HCT116 (cell line): ENCODE results near the gene UNC5C. TPM values are rescaled to one million over a fixed set of nuclear protein-coding genes. Genes with fewer than 3 reads are reported as not detected.

ENCODE experiments used
- ATAC-seq: fragments of 200-7000 bp; cut with Tn5 transposase; 2 replicates; pipeline ENCODE4 v1.9.1; 2020; ENCODE audit warnings: mild to moderate bottlenecking, moderate library complexity
- BruUV-seq: library from RNA; stranded (reverse); fragments of 400-500 nt; replicated peaks from 2 replicates; lab custom pipeline; 2021; lab: Mats Ljungman, UMichigan
- CTCF ChIA-PET: fragments of 300-600 bp; sonication (Branson Sonifier 250); formaldehyde crosslinking; loops from one replicate; lab custom pipeline; 2021; ENCODE audit warnings: antibody characterized with exemption; lab: Charles Lee
- POLR2A ChIA-PET: fragments of 300-600, 350-600 bp; sonication (Branson Sonifier 250); formaldehyde crosslinking; loops from one replicate; lab custom pipeline; 2021; ENCODE audit warnings: antibody characterized with exemption; lab: Charles Lee
- RAD21 ChIA-PET, 2 experiments: fragments of 300-600 bp; sonication (Branson Sonifier 250); formaldehyde crosslinking; loops; one replicate each; lab custom pipeline; 2023; ENCODE audit warnings: low total read pairs in 2 of 2; ENCODE audit not compliant: uncharacterized antibody in 2 of 2, unreplicated experiment in 2 of 2, low non-redundant PET in 1 of 2; lab: Charles Lee
- DNase-seq: peaks from one replicate; pipeline ENCODE4 v3.0.0-alpha.2; 2010; ENCODE audit warnings: low read depth, low spot score
- H2AFZ ChIP-seq: fragments of 200-600 bp; shearing (Covaris generic), sonication (generic); 2 replicates; pipeline ENCODE4 v1.6.1; 2017; ENCODE audit warnings: low read depth, mixed run types, mixed read lengths, antibody characterized with exemption, low read length; ENCODE audit not compliant: poor library complexity, severe bottlenecking
- H3K27ac ChIP-seq: 2 replicates; pipeline ENCODE4 v1.5.1; 2012; ENCODE audit warnings: low read depth, low read length
- H3K27me3 ChIP-seq: fragments of 200-600 bp; sonication (generic); 2 replicates; pipeline ENCODE4 v1.6.1; 2016; ENCODE audit warnings: mixed run types, low read length, mixed read lengths; ENCODE audit not compliant: insufficient read depth
- H3K36me3 ChIP-seq, 2 experiments: fragments of 200-500 bp in 1 of 2; fragments of 200-600 bp in 1 of 2; sonication (Bioruptor generic) in 1 of 2; sonication (generic) in 1 of 2; 2 replicates each; pipeline versions ENCODE4 v1.5.1 to v1.6.1; 2014 to 2016; ENCODE audit warnings: low read length in 2 of 2, inconsistent platforms in 1 of 2, mixed read lengths in 1 of 2, mixed run types in 1 of 2; ENCODE audit not compliant: insufficient read depth in 2 of 2, control insufficient read depth in 1 of 2
- H3K4me1 ChIP-seq, 2 experiments: fragments of 200-600 bp in 1 of 2; sonication (generic) in 1 of 2; 2 replicates each; pipeline versions ENCODE4 v1.5.1 to v1.6.1; 2012 to 2017; ENCODE audit warnings: low read length in 2 of 2, inconsistent platforms in 1 of 2, mild to moderate bottlenecking in 1 of 2, mixed read lengths in 1 of 2, mixed run types in 1 of 2, moderate library complexity in 1 of 2; ENCODE audit not compliant: insufficient read depth in 2 of 2, control insufficient read depth in 1 of 2
- H3K4me2 ChIP-seq: fragments of 200-600 bp; sonication (generic); 2 replicates; pipeline ENCODE4 v1.6.1; 2017; ENCODE audit warnings: mixed run types, low read length, mixed read lengths
- H3K4me3 ChIP-seq, 2 experiments: fragments of 200-600 bp in 1 of 2; sonication (generic) in 1 of 2; replicated peaks in 1 of 2; 2 replicates each; pipeline ENCODE4 v1.5.1; 2011 to 2016; ENCODE audit warnings: low read length in 2 of 2, control low read depth in 1 of 2, low read depth in 1 of 2, mild to moderate bottlenecking in 1 of 2, mixed read lengths in 1 of 2, mixed run types in 1 of 2
- H3K79me2 ChIP-seq: fragments of 200-600 bp; sonication (generic); 2 replicates; pipeline ENCODE4 v1.6.1; 2017; ENCODE audit warnings: mild to moderate bottlenecking, mixed run types, low read length, moderate library complexity, mixed read lengths; ENCODE audit not compliant: insufficient read depth
- H3K9ac ChIP-seq: fragments of 200-600 bp; sonication (generic); 2 replicates; pipeline ENCODE4 v1.6.1; 2016; ENCODE audit warnings: low read length, mixed read lengths
- H3K9me2 ChIP-seq: fragments of 200-600 bp; sonication (generic), shearing (Covaris generic); 2 replicates; pipeline ENCODE4 v1.6.1; 2017; ENCODE audit warnings: mixed run types, mild to moderate bottlenecking, moderate library complexity; ENCODE audit not compliant: insufficient read depth
- H3K9me3 ChIP-seq, 2 experiments: fragments of 200-500 bp in 1 of 2; fragments of 200-600 bp in 1 of 2; sonication (Bioruptor generic) in 1 of 2; sonication (generic) in 1 of 2; 2 replicates each; pipeline ENCODE4 v1.6.1; 2014 to 2017; ENCODE audit warnings: low read length in 2 of 2, mixed read lengths in 2 of 2, inconsistent platforms in 1 of 2, low read depth in 1 of 2, mild to moderate bottlenecking in 1 of 2, mixed run types in 1 of 2, moderate library complexity in 1 of 2; ENCODE audit not compliant: control insufficient read depth in 1 of 2, insufficient read depth in 1 of 2
- H4K20me1 ChIP-seq: fragments of 200-600 bp; sonication (generic), shearing (Covaris generic); 2 replicates; pipeline ENCODE4 v1.6.1; 2017; ENCODE audit warnings: mixed run types, mild to moderate bottlenecking, moderate library complexity; ENCODE audit not compliant: insufficient read depth
- CEBPB ChIP-seq: IDR thresholded peaks from 2 replicates; pipeline ENCODE4 v1.6.1; 2012; ENCODE audit warnings: low read depth
- FOSL1 ChIP-seq: IDR thresholded peaks from 2 replicates; pipeline ENCODE4 v1.6.1; 2012; ENCODE audit warnings: low read depth
- POLR2A ChIP-seq: IDR thresholded peaks from 2 replicates; pipeline ENCODE4 v1.7.0; 2011; ENCODE audit warnings: borderline replicate concordance; ENCODE audit not compliant: insufficient read depth, insufficient read length; ENCODE audit errors: extremely low read depth
- POLR2AphosphoS5 ChIP-seq: IDR thresholded peaks from 2 replicates; pipeline ENCODE4 v1.6.1; 2011; ENCODE audit warnings: mild to moderate bottlenecking, low read depth, low read length, moderate library complexity
- RAD21 ChIP-seq: IDR thresholded peaks from 2 replicates; pipeline ENCODE4 v1.6.1; 2012; ENCODE audit warnings: low read depth, mild to moderate bottlenecking
- SIN3A ChIP-seq: IDR thresholded peaks from 2 replicates; pipeline ENCODE4 v1.6.1; 2012; ENCODE audit warnings: low read depth
- SP1 ChIP-seq: IDR thresholded peaks from 2 replicates; pipeline ENCODE4 v1.6.1; 2012; ENCODE audit warnings: low read depth
- SRF ChIP-seq: IDR thresholded peaks from 2 replicates; pipeline ENCODE4 v1.6.1; 2012; ENCODE audit warnings: low read depth
- YY1 ChIP-seq: IDR thresholded peaks from 2 replicates; pipeline ENCODE4 v1.6.1; 2011; ENCODE audit warnings: low read length, low read depth, moderate library complexity, mild to moderate bottlenecking; ENCODE audit not compliant: insufficient replicate concordance; ENCODE audit errors: extremely low read depth
- ZFX ChIP-seq: fragments of 450-650 bp; IDR thresholded peaks from 2 replicates; pipeline ENCODE4 v1.6.1; 2017
- ZNF274 ChIP-seq: fragments of 200-500 bp; sonication (Bioruptor generic); IDR thresholded peaks from 2 replicates; pipeline ENCODE4 v1.6.1; 2014; ENCODE audit warnings: mild to moderate bottlenecking, low read depth, low read length, inconsistent platforms
- intact Hi-C: fragments of 100-400 bp; cut with micrococcal nuclease; formaldehyde crosslinking; loops from 2 replicates; pipeline ENCODE4 v1.10.0; 2022
- total RNA-seq: library from RNA; stranded (reverse); gene quantifications from one replicate; pipeline ENCODE4 v1.2.1, GENCODE V29; 2021; ENCODE audit not compliant: unreplicated experiment
- TF ChIP-seq, protein P1 (sequence below), 3 experiments: fragments of 200-600 bp in 1 of 3; sonication (generic) in 1 of 3; IDR thresholded peaks in 2 of 3; conservative IDR thresholded peaks in 1 of 3; 2 replicates each; pipeline ENCODE4 v1.5.1; 2012 to 2017; ENCODE audit warnings: low read depth in 2 of 3, low read length in 2 of 3, antibody characterized with exemption in 1 of 3, borderline replicate concordance in 1 of 3, control low read depth in 1 of 3, mild to moderate bottlenecking in 1 of 3, mixed read lengths in 1 of 3, mixed run types in 1 of 3, moderate library complexity in 1 of 3; ENCODE audit not compliant: insufficient read depth in 1 of 3

UNC5C gene
- total RNA-seq, 1 experiment from 2014 or later = not detected

DNA sequence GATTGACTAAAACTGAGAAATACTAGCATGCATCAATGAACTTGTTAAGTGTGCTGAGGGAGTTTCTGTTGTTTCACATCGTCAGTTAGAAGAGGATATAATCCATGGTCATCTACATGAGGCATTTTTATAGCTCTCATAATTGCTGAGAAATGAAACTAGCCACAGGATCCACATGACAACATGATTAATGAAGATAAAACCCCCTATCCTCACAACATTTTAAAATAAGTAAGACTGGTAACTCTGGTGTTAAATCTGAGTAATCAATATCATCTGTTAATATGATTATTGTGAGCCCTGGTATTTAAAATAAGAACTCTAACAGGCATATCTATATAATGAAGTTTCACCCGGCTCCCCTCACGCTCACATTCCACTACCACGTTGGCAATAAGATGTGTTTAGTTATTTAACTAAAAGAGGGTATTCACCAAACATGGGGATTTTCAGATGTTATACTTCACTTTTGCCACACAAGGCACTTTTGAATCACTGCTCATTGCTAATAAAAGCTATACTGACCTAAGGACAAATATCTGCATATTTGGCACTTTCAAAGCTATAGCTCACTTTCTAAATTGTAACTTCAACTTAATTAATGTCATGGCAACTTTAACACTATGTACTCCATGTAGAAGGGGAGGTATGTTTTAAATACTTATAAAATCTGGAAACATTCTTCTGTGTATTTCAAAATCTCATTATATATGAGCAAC, 6.7 kb downstream of the UNC5C start:
- Histone ChIP-seq H3K79me2 (no peaks in the 10 kb centered on the region), H3K27ac (no peak overlapping the region), H3K4me1 (no peaks in the 10 kb centered on the region), H4K20me1 (no peaks in the 10 kb centered on the region), H3K9me2 (no peaks in the 10 kb centered on the region), H3K4me2 (no peak overlapping the region), H2AFZ (no peak overlapping the region), H3K36me3 (no peaks in the 10 kb centered on the region), H3K9me3 (no peaks in the 10 kb centered on the region), H3K4me3 (no peak overlapping the region), H3K27me3 (no peaks in the 10 kb centered on the region), H3K9ac (no peak overlapping the region)
- RAD21 ChIA-PET = no interaction called here
- DNase-seq (no peak), ATAC-seq (no peak)
- intact Hi-C loops = no loop called here
- TF ChIP-seq SIN3A (no peak), SRF (no peak), SP1 (no peak), RAD21 (no peak), FOSL1 (no peak), ZFX (no peak), CEBPB (no peak), YY1 (no peak), POLR2AphosphoS5 (no peak), POLR2A (no peak), ZNF274 (no peak)
- TF ChIP-seq, protein P1, sequence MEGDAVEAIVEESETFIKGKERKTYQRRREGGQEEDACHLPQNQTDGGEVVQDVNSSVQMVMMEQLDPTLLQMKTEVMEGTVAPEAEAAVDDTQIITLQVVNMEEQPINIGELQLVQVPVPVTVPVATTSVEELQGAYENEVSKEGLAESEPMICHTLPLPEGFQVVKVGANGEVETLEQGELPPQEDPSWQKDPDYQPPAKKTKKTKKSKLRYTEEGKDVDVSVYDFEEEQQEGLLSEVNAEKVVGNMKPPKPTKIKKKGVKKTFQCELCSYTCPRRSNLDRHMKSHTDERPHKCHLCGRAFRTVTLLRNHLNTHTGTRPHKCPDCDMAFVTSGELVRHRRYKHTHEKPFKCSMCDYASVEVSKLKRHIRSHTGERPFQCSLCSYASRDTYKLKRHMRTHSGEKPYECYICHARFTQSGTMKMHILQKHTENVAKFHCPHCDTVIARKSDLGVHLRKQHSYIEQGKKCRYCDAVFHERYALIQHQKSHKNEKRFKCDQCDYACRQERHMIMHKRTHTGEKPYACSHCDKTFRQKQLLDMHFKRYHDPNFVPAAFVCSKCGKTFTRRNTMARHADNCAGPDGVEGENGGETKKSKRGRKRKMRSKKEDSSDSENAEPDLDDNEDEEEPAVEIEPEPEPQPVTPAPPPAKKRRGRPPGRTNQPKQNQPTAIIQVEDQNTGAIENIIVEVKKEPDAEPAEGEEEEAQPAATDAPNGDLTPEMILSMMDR (IDR thresholded peaks at IDR 0.05 in 2 of 3, conservative IDR thresholded peaks at IDR 0.05 in 1 of 3; ENCODE audit: borderline replicate concordance in 1 of 3, insufficient read depth in 1 of 3, low read depth in 2 of 3, low read length in 2 of 3) = no peak
- POLR2A ChIA-PET = no interaction called here
- CTCF ChIA-PET = no interaction called here
- BruUV-seq = no TSS peak
